Right atrium auricular region (tissue), 2 donors: ENCODE measurements around the gene RPS6KA1. TPM values are rescaled to one million over a fixed set of nuclear protein-coding genes. Genes with fewer than 3 reads are reported as not detected.

Experiments
- DNase-seq: peaks from one replicate; pipeline ENCODE4 v3.0.0-alpha.2; 2019; ENCODE audit warnings: low spot score
- H3K27ac ChIP-seq, 2 donors: fragments of 200-600 bp; sonication (generic); 1 replicate in 1 of 2; 2 replicates in 1 of 2; pipeline ENCODE4 v1.5.1; 2016 to 2019
- H3K27me3 ChIP-seq, 2 donors: fragments of 200-600 bp; sonication (generic); one replicate each; pipeline versions ENCODE4 v1.5.1 to v1.6.0; 2017 to 2019
- H3K36me3 ChIP-seq: fragments of 200-600 bp; sonication (generic); one replicate; pipeline ENCODE4 v1.5.1; 2016
- H3K4me1 ChIP-seq, 2 donors: fragments of 200-600 bp; sonication (generic); one replicate each; pipeline versions ENCODE4 v1.5.1 to v1.6.0; 2017 to 2019
- H3K4me3 ChIP-seq, 2 donors: fragments of 200-600 bp; sonication (generic); 1 replicate in 1 of 2; 2 replicates in 1 of 2; pipeline ENCODE4 v1.5.1; 2017 to 2019; ENCODE audit warnings: mild to moderate bottlenecking in 1 of 2, moderate library complexity in 1 of 2
- H3K9me3 ChIP-seq, 2 donors: fragments of 200-600 bp; sonication (generic); one replicate each; pipeline ENCODE4 v1.5.1; 2019
- total RNA-seq, 2 donors: library from RNA; depleted of rRNA; stranded (reverse); fragments of >200 nt; gene quantifications; one replicate each; pipeline ENCODE4 v1.1.0, GENCODE V29; 2016
- TF ChIP-seq, protein P1 (sequence below), 2 donors: fragments of 200-600 bp; sonication (generic); IDR thresholded peaks; one replicate each; pipeline ENCODE4 v1.5.1; 2019; ENCODE audit warnings: antibody characterized with exemption in 2 of 2

The RPS6KA1 gene
- total RNA-seq, 2 donors from 2014 or later: 1.8 to 6.9 TPM

DNA sequence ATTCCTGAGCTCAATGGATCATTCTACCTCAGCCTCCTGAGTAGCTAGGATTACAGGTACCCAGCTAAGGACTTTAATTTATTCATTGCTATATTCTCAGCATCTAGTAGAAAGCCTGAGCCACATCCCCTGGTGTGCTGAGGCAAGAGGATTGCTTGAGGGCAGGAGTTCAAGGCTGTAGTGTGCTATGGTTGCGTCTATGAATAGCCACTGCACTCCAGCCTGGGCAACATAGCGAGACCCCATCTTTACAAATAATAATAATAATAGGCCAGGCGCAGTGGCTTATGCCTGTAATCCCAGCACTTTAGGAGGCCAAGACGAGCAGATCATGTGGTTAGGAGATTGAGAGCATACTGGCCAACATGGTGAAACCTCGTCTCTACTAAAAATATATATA is 3.3 kb upstream of the RPS6KA1 start:
- no peak for DNase-seq
- H3K4me3 ChIP-seq: no peak overlapping the region
- H3K36me3 ChIP-seq: no peaks in the 10 kb centered on the region
- TF ChIP-seq, protein P1, sequence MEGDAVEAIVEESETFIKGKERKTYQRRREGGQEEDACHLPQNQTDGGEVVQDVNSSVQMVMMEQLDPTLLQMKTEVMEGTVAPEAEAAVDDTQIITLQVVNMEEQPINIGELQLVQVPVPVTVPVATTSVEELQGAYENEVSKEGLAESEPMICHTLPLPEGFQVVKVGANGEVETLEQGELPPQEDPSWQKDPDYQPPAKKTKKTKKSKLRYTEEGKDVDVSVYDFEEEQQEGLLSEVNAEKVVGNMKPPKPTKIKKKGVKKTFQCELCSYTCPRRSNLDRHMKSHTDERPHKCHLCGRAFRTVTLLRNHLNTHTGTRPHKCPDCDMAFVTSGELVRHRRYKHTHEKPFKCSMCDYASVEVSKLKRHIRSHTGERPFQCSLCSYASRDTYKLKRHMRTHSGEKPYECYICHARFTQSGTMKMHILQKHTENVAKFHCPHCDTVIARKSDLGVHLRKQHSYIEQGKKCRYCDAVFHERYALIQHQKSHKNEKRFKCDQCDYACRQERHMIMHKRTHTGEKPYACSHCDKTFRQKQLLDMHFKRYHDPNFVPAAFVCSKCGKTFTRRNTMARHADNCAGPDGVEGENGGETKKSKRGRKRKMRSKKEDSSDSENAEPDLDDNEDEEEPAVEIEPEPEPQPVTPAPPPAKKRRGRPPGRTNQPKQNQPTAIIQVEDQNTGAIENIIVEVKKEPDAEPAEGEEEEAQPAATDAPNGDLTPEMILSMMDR (IDR thresholded peaks at IDR 0.05): no peak
- H3K9me3 ChIP-seq: no peaks in the 10 kb centered on the region
- H3K4me1 ChIP-seq: peaks cover 0 to 15% of the 10 kb centered on the region in 2 donors
- H3K27me3 ChIP-seq: no peaks in the 10 kb centered on the region
- H3K27ac ChIP-seq: no peak overlapping the region

DNA sequence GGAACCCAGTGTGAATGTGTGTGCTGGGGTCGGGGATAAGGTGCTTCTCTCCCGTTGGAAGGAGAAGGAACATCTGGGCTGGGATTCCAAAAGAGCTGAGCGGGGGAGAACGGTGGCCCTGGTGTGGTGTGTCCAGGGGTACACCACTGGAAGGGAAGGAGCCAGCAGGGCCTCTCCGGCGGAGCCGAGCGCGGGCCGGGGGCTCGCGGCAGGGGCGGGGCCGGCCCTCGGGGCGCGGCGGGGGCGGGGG is 231 bp upstream of the RPS6KA1 start:
- no peak for DNase-seq
- H3K36me3 ChIP-seq: no peaks in the 10 kb centered on the region
- peaks cover 0 to 15% of the 10 kb centered on the region in 2 donors for H3K4me1 ChIP-seq
- H3K9me3 ChIP-seq: no peaks in the 10 kb centered on the region
- H3K27me3 ChIP-seq: no peaks in the 10 kb centered on the region
- H3K4me3 ChIP-seq: peak overlapping the region; percentile 56 to 67
- TF ChIP-seq, protein P1 (IDR thresholded peaks at IDR 0.05): no peak
- H3K27ac ChIP-seq: no peak overlapping the region

DNA sequence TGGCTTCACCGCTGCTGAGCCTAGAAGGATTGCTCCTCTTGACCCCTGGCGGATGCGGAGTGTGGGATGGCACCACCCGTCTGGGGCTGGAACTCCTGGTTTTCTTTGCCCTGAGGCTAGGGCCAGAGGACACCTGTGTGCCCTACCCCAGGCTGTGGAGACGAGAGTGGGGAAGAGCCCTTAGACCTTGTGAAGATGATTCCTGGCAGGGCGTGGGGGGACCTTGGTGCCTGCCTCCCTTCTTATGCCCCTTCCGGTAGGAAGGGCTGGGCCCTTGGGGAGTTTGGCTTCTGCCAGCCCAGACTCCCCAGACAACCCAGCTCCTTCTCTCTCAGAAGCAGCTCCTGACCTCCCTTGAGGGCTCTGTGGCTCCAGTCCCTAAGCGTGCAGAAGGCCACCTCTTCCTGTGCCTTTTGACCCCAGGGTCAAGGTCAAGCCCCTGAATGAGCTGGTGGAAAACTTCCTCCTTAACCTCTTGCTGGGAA is 891 bp downstream of the RPS6KA1 start:
- Histone ChIP-seq H3K27me3 (no peaks in the 10 kb centered on the region), H3K9me3 (no peaks in the 10 kb centered on the region), H3K27ac (peak overlapping the region in 1 of 2 donors; percentile 64), H3K4me3 (peak overlapping the region; percentile 56 to 67), H3K36me3 (no peaks in the 10 kb centered on the region), H3K4me1 (peaks cover 0 to 15% of the 10 kb centered on the region in 2 donors)
- TF ChIP-seq, protein P1 (IDR thresholded peaks at IDR 0.05): no peak
- no peak for DNase-seq

DNA sequence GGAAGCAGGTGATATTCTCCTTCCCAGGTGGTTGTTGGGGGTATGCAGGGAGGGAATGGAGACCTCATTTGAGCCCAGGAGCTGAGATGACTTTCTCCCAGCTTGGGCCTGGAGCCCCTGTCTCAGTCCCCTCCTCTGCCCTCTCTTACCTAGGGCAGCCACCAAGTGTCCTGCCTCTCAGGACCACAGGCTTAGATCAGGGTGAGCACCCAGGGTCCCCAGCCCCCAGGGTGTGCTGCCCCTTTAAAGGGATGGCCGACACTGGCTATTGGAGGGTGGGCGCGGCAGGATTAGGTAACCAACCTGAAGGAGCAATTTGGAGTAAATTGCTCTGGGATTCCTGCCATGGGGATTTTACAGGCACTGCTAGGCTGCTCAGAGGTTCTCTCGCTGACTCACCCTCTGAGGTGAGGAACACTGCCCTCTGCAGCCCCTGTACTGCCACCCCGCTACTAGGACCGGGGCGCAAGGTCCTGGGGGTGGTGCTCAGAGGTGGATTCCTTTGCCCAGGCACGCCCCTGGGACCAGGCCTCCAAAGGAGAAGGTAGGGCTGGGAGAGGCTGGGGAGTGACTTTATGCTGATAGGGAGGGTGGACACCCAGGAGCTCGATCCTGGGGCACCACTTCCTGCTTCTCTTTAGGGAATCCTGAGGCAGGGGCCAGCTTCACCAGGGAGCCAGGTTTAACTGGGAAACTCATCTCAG is 1.5 kb downstream of the RPS6KA1 start:
- H3K27me3 ChIP-seq: no peaks in the 10 kb centered on the region
- TF ChIP-seq, protein P1 (IDR thresholded peaks at IDR 0.05): no peak
- H3K9me3 ChIP-seq: no peaks in the 10 kb centered on the region
- no peaks in the 10 kb centered on the region for H3K36me3 ChIP-seq
- no peak for DNase-seq
- H3K4me1 ChIP-seq: peaks cover 0 to 15% of the 10 kb centered on the region in 2 donors
- no peak overlapping the region for H3K27ac ChIP-seq
- H3K4me3 ChIP-seq: no peak overlapping the region

DNA sequence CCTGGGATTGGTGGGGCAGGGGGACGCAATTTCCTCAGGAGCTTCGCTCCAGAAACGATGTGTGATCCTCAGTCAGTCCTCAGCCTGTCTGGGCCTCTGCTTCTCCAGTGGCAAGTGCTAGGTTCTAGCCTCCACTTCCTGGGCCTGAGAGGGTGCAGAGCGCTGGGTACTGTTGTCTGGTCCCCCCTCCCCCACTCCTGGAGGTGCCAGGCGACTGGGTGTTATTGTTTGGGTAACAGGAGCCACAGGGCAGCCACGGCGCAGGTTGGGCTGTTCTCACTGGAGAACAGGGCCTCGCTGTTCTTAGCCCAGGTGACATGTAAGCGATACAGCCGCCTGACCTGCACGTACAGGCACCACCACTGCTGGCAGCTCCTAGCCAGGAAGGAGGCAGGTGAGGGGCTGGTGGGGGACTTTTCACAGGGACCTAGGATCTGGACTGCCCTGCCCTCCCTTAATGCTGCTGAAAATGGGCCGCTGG is 2.1 kb downstream of the RPS6KA1 start:
- Histone ChIP-seq H3K27me3 (no peaks in the 10 kb centered on the region), H3K9me3 (no peaks in the 10 kb centered on the region), H3K27ac (no peak overlapping the region), H3K36me3 (no peaks in the 10 kb centered on the region), H3K4me3 (no peak overlapping the region), H3K4me1 (peaks cover 0 to 15% of the 10 kb centered on the region in 2 donors)
- no peak for DNase-seq
- TF ChIP-seq, protein P1 (IDR thresholded peaks at IDR 0.05): no peak
